C4-2B (cell line): Measurements from ENCODE around the gene RFX7.
"Not testable (repeated sequence)": the region's sequence is repeated elsewhere in the genome, so short reads cannot be mapped to it uniquely, and the experiment has no call there.

ENCODE experiments used
- CTCF ChIP-seq: fragments of 450-650 bp; conservative IDR thresholded peaks from 2 replicates; pipeline ENCODE4 v1.5.1; 2017; ENCODE audit warnings: mild to moderate bottlenecking
- ZFX ChIP-seq: fragments of 450-650 bp; IDR thresholded peaks from 2 replicates; pipeline ENCODE4 v1.6.1; 2017

GRCh38 chr15:56155278-56155677 lies 88.4 kb downstream of the RFX7 start:
- not testable (repeated sequence) for TF ChIP-seq CTCF, ZFX
